ENCODE results near the gene SELENOF. TPM values are rescaled to one million over a fixed set of nuclear protein-coding genes. Genes with fewer than 3 reads are reported as not detected.

The SELENOF gene
- total and polyA plus RNA-seq, 2 donors (not counting 1 experiment from before 2014, with no cell fraction given), result 207 to 351 TPM

DNA sequence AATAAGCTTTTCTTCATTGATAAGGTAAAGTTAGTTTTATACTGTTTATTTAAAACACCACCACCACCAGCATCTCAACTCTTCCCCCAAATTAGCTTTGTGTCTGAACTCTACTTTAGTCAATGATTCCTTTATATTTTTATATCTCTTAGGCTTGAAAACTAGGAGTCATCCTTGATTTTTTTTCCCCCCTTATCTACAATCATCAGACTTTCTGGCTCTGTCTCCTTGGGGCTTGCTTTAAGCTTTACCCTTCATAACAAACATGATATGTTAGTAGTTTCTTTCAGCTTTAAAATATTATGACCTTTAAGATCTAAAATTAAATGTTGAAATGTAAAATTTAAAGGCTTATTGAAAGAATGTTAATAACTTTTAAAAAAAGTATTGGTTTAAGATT is 28.8 kb upstream of the SELENOF start:
- no peaks in the 10 kb centered on the region for H3K36me3 ChIP-seq (ENCODE audit: control insufficient read depth, insufficient read depth, low read length)
- no peak overlapping the region for H2AFZ ChIP-seq (ENCODE audit: low read length)
- H3K27me3 ChIP-seq (ENCODE audit: control insufficient read depth, insufficient read depth, low read length), result no peaks in the 10 kb centered on the region
- TF ChIP-seq, protein P1, sequence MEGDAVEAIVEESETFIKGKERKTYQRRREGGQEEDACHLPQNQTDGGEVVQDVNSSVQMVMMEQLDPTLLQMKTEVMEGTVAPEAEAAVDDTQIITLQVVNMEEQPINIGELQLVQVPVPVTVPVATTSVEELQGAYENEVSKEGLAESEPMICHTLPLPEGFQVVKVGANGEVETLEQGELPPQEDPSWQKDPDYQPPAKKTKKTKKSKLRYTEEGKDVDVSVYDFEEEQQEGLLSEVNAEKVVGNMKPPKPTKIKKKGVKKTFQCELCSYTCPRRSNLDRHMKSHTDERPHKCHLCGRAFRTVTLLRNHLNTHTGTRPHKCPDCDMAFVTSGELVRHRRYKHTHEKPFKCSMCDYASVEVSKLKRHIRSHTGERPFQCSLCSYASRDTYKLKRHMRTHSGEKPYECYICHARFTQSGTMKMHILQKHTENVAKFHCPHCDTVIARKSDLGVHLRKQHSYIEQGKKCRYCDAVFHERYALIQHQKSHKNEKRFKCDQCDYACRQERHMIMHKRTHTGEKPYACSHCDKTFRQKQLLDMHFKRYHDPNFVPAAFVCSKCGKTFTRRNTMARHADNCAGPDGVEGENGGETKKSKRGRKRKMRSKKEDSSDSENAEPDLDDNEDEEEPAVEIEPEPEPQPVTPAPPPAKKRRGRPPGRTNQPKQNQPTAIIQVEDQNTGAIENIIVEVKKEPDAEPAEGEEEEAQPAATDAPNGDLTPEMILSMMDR (conservative IDR thresholded peaks at IDR 0.05 in 1 of 2, IDR thresholded peaks at IDR 0.05 in 1 of 2; ENCODE audit: low read depth in 1 of 2, low read length in 2 of 2), result no peak
- no peak for TF ChIP-seq EZH2 (IDR thresholded peaks at IDR 0.05; ENCODE audit: low read length, missing control alignments)
- no peak overlapping the region for H3K4me3 ChIP-seq (replicated peaks in 1 of 4; ENCODE audit: control extremely low read depth in 1 of 4, insufficient read depth in 1 of 4, low read depth in 3 of 4, low read length in 4 of 4)
- H4K20me1 ChIP-seq (ENCODE audit: control insufficient read depth, extremely low read depth, insufficient read depth, low read length), result no peaks in the 10 kb centered on the region
- H3K4me1 ChIP-seq (ENCODE audit: control insufficient read depth, extremely low read depth, insufficient read depth, low read length), result no peaks in the 10 kb centered on the region
- no peaks in the 10 kb centered on the region for H3K79me2 ChIP-seq (ENCODE audit: control insufficient read depth, insufficient read depth, low read length)
- H3K27ac ChIP-seq (ENCODE audit: insufficient read depth, low read length), result no peak overlapping the region
- no peaks in the 10 kb centered on the region for H3K9me3 ChIP-seq (ENCODE audit: control insufficient read depth, insufficient read depth, low read depth, low read length)
- H3K4me2 ChIP-seq (ENCODE audit: extremely low read depth, insufficient read depth, low read length), result no peak overlapping the region
- DNase-seq (ENCODE audit: low read depth in 2 of 2), result no peak
- H3K9ac ChIP-seq (ENCODE audit: insufficient read depth, low read length), result no peak overlapping the region

DNA sequence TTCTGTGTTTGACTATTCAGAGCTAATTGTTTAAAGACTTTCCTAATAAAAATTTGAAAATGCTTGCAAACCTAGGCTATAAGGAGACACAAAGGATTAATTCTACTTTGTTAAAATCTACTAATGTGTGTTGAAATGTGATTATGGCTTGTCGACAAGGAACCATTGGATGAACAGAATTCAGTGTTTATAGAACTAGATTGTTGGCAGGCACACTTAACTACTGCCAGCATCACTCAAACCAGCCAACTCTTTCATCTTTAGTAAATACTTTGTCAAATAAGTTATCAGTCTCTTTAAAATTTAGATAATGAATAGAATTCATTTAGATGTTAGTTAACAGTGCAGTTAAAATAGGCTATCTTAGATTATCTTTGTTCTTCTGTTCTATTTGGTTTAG is 28.1 kb upstream of the SELENOF start:
- DNase-seq (ENCODE audit: low read depth in 2 of 2), result peak in 1 of 2 donors; percentile 11
- no peaks in the 10 kb centered on the region for H4K20me1 ChIP-seq (ENCODE audit: control insufficient read depth, extremely low read depth, insufficient read depth, low read length)
- TF ChIP-seq, protein P1 (conservative IDR thresholded peaks at IDR 0.05 in 1 of 2, IDR thresholded peaks at IDR 0.05 in 1 of 2; ENCODE audit: low read depth in 1 of 2, low read length in 2 of 2), result no peak
- no peak for TF ChIP-seq EZH2 (IDR thresholded peaks at IDR 0.05; ENCODE audit: low read length, missing control alignments)
- H3K79me2 ChIP-seq (ENCODE audit: control insufficient read depth, insufficient read depth, low read length), result no peaks in the 10 kb centered on the region
- H3K27ac ChIP-seq (ENCODE audit: insufficient read depth, low read length), result no peak overlapping the region
- no peaks in the 10 kb centered on the region for H3K4me1 ChIP-seq (ENCODE audit: control insufficient read depth, extremely low read depth, insufficient read depth, low read length)
- no peaks in the 10 kb centered on the region for H3K9me3 ChIP-seq (ENCODE audit: control insufficient read depth, insufficient read depth, low read depth, low read length)
- no peak overlapping the region for H2AFZ ChIP-seq (ENCODE audit: low read length)
- H3K36me3 ChIP-seq (ENCODE audit: control insufficient read depth, insufficient read depth, low read length), result no peaks in the 10 kb centered on the region
- H3K4me2 ChIP-seq (ENCODE audit: extremely low read depth, insufficient read depth, low read length), result no peak overlapping the region
- no peak overlapping the region for H3K9ac ChIP-seq (ENCODE audit: insufficient read depth, low read length)
- H3K4me3 ChIP-seq (replicated peaks in 1 of 4; ENCODE audit: control extremely low read depth in 1 of 4, insufficient read depth in 1 of 4, low read depth in 3 of 4, low read length in 4 of 4), result no peak overlapping the region
- H3K27me3 ChIP-seq (ENCODE audit: control insufficient read depth, insufficient read depth, low read length), result no peaks in the 10 kb centered on the region

DNA sequence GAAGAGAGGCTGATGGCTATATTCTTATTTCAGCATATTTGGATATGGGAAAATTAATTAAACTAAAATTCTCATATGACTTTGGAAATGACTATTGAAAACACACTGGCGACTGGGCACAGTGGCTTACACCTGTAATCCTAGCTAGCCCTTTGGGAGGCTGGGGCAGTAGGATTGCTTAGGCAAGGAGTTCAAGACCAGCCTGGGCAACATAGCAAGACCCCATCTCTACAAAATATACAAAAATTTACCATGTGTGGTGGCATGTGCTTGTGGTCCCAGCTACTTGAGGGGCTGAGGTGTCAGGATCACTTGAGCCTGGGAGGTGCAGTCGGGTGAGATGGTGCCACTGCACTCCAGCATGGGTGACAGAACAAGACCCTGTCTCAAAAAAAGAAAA is 26.7 kb upstream of the SELENOF start:
- Histone ChIP-seq H3K27me3 (ENCODE audit: control insufficient read depth, insufficient read depth, low read length) (no peaks in the 10 kb centered on the region), H3K4me2 (ENCODE audit: extremely low read depth, insufficient read depth, low read length) (no peak overlapping the region), H4K20me1 (ENCODE audit: control insufficient read depth, extremely low read depth, insufficient read depth, low read length) (no peaks in the 10 kb centered on the region), H3K79me2 (ENCODE audit: control insufficient read depth, insufficient read depth, low read length) (no peaks in the 10 kb centered on the region), H3K9me3 (ENCODE audit: control insufficient read depth, insufficient read depth, low read depth, low read length) (no peaks in the 10 kb centered on the region), H3K4me3 (replicated peaks in 1 of 4; ENCODE audit: control extremely low read depth in 1 of 4, insufficient read depth in 1 of 4, low read depth in 3 of 4, low read length in 4 of 4) (no peak overlapping the region), H3K27ac (ENCODE audit: insufficient read depth, low read length) (no peak overlapping the region), H3K4me1 (ENCODE audit: control insufficient read depth, extremely low read depth, insufficient read depth, low read length) (no peaks in the 10 kb centered on the region), H3K9ac (ENCODE audit: insufficient read depth, low read length) (no peak overlapping the region), H3K36me3 (ENCODE audit: control insufficient read depth, insufficient read depth, low read length) (no peaks in the 10 kb centered on the region), H2AFZ (ENCODE audit: low read length) (no peak overlapping the region)
- DNase-seq (ENCODE audit: low read depth in 2 of 2), result no peak
- TF ChIP-seq, protein P1 (conservative IDR thresholded peaks at IDR 0.05 in 1 of 2, IDR thresholded peaks at IDR 0.05 in 1 of 2; ENCODE audit: low read depth in 1 of 2, low read length in 2 of 2), result no peak
- no peak for TF ChIP-seq EZH2 (IDR thresholded peaks at IDR 0.05; ENCODE audit: low read length, missing control alignments)

Measured in fibroblast of lung (primary cell).